ENCODE data around the gene SP7. TPM values are rescaled to one million over a fixed set of nuclear protein-coding genes. Genes with fewer than 3 reads are reported as not detected.
A peak's percentile ranks its signal among the peaks of the same experiment; 100 is the strongest.

The SP7 gene
- total and polyA plus RNA-seq, 9 of the 15 experiments (the other 6 are each of a cell fraction or from before 2014, with no cell fraction given), result 0.04 TPM; not detected in 8

GRCh38 chr12:53365245-53365904, 29.2 kb upstream of the SP7 start (continued):
- TF ChIP-seq, protein P1, sequence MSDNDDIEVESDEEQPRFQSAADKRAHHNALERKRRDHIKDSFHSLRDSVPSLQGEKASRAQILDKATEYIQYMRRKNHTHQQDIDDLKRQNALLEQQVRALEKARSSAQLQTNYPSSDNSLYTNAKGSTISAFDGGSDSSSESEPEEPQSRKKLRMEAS (CRISPR knock-in tag; IDR thresholded peaks at IDR 0.05), result 0 out of 2 replicates have a peak, but pooled peaks have one; percentile 0
- TF ChIP-seq KDM1A (IDR thresholded peaks at IDR 0.05) (peak; percentile 3 to 98; a peak in 3 of 4 replicates), AFF1 (IDR thresholded peaks at IDR 0.05; ENCODE audit: low read depth in 1 of 2, partially characterized antibody in 2 of 2) (peak in 1 of 2 experiments; percentile 19), MEIS2 (IDR thresholded peaks at IDR 0.05; ENCODE audit: partially characterized antibody) (peak; percentile 57), SMARCA5 (IDR thresholded peaks at IDR 0.05) (peak; percentile 93; the same call in 1 of the 2 replicates), FOXM1 (IDR thresholded peaks at IDR 0.05; ENCODE audit: low read depth) (0 out of 2 replicates have a peak, but pooled peaks have one; percentile 17), FOXM1 (CRISPR knock-in tag; IDR thresholded peaks at IDR 0.05; ENCODE audit: low read depth) (no peak), CREM (IDR thresholded peaks at IDR 0.05; ENCODE audit: low read depth) (peak; percentile 50; the same call in 1 of the 2 replicates), NONO (IDR thresholded peaks at IDR 0.05; ENCODE audit: low read depth in 2 of 2, low read length in 1 of 2) (no peak), TCF7 (IDR thresholded peaks at IDR 0.05; ENCODE audit: borderline replicate concordance) (peak; percentile 73; the same call in 1 of the 2 replicates), PHF20 (IDR thresholded peaks at IDR 0.05; ENCODE audit: partially characterized antibody) (no peak), PHB2 (IDR thresholded peaks at IDR 0.05; ENCODE audit: low read depth) (0 out of 2 replicates have a peak, but pooled peaks have one; percentile 5), FOSL1 (tag; conservative IDR thresholded peaks at IDR 0.05) (peak; percentile 85), NR2C2 (CRISPR knock-in tag; IDR thresholded peaks at IDR 0.05) (no peak), NR2C2 (tag; IDR thresholded peaks at IDR 0.05) (0 out of 2 replicates have a peak, but pooled peaks have one; percentile 2), TEAD4 (IDR thresholded peaks at IDR 0.05; ENCODE audit: low read length) (peak; percentile 22; the same call in 1 of the 2 replicates), TEAD4 (CRISPR knock-in tag; IDR thresholded peaks at IDR 0.05; ENCODE audit: borderline replicate concordance) (no peak), SMARCE1 (IDR thresholded peaks at IDR 0.05) (peak; percentile 62; the same call in 1 of the 2 replicates), CBFA2T3 (IDR thresholded peaks at IDR 0.05) (peak; percentile 85), ZNF395 (CRISPR knock-in tag; IDR thresholded peaks at IDR 0.05) (peak; percentile 58)

Measured in K562 (cell line).